ENCODE results near the gene CAPN3. TPM values are rescaled to one million over a fixed set of nuclear protein-coding genes. Genes with fewer than 3 reads are reported as not detected.

The CAPN3 gene
- total RNA-seq, 2 donors from 2014 or later: 8.7 to 10.6 TPM

DNA sequence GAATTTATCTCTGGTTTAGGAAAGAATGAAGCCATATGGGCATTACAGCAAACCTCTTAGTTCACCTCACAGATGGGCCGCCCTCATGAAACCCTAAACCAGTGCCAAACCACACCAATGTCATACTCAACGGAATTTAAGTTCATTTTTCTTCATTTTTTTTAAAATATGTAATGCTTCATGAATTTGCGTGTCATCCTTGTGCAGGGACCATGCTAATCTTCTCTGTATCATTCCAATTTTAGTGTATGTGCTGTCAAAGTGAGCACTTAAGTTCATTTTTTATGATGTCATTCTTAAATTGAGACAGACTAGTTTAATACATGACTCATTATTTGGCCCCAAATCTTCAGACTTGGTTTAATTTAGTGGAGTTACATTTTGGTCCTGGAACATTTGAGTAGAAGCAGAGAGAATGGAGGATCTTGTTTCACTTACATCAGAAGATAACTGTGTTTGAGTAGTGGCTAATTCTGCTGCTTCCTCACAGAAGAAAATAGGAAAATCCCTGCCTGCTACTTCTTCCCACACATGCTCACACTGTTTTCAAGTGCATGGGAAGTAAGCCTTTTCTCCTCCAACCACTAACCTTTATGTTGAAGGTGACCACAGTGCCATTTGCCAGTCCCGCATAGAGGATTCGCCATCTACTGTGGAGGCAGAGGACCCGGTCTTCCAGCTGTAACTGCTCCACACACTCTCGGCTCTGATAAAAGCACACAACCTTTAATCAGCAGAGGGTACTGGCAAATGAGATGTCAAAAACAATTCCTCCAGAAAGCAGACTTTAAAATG lies 68.3 kb downstream of the CAPN3 start:
- intact Hi-C loops (cut with DNase I): no loop called here
- peak in 1 of 2 donors; percentile 83 for ATAC-seq
- DNase-seq: no peak

DNA sequence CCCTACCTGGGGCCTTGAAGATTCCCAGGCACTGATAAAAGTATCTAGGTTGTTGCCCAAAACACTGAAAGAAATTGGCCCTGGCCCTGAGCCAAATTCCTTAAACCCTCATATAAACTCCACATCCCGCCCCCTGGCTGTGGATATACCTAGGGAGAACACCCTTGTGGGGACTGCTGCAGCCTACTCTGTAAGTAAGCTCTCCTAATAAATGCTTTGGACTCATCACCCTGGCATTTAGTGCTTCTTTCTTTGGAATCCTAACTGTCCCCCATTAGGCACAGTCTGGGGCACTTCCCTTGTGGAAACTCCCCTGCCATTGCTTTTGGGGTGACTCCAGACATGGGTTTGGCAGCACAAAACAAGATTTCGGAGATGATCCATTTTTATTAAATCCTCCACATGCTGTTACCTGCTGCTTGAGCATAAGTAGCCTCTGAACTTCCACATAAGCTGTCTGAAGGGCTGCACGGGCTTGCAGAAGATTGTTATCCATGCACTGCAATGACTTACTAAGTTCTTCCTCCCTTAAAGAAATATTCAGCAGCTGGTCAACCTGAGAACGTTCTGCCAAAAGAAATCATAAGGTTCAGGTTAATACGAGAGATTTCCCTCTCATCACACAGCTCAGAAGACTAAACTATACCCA lies 85.2 kb downstream of the CAPN3 start:
- intact Hi-C loops (cut with DNase I): no loop called here
- no peak for ATAC-seq

DNA sequence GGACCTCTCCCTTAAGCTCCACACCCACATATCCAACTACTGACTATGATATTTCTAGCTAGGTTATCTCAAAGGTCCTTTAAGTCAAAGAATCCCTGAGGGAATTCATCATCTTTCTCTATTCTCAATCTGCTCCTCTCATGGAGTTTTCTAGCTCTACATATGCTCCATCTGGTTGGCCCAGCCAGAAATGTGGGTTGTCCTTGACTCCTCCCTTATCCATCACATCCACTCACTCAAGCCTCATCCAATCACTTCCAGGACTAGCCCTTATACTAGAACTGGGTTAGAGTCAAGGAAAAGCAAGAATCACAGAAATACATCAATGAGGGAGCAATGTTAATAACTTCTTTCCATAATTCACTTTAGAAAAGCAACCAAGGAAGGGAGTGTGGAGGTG lies 86.2 kb downstream of the CAPN3 start:
- ATAC-seq: no peak
- intact Hi-C loops (cut with DNase I): no loop called here

More for the DNA sequence above, 85.2 kb downstream of the CAPN3 start:
- no peak for DNase-seq

DNA sequence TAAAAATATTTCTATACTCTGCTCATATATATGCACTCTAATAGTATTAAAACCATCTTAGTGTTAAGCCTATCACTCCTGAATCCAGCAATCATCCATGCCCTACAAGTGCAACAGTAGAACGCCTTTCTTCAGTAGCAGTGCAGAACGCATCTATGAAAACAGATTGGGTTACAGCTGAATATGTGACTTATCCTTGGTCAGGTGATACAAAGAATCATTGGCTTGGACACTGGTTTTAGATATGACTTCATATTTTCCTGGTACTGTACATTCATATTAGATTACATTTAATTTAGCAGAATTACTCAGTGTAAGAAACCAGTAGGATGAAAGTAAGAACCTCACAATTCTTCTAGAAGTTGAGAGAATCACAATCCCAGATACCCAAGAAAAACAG lies 88.3 kb downstream of the CAPN3 start:
- intact Hi-C loops (cut with DNase I): no loop called here
- ATAC-seq: no peak
- DNase-seq: no peak

More for the DNA sequence above, 86.2 kb downstream of the CAPN3 start:
- no peak for DNase-seq

GRCh38 chr15:42448281-42448680 lies 89.0 kb downstream of the CAPN3 start:
- ATAC-seq (no peak), DNase-seq (no peak)
- intact Hi-C loops (cut with DNase I): no loop called here

GRCh38 chr15:42449770-42450424 lies 90.6 kb downstream of the CAPN3 start:
- DNase-seq (no peak), ATAC-seq (peak in 1 of 2 donors; percentile 31)
- intact Hi-C loops (cut with DNase I): no loop called here

DNA sequence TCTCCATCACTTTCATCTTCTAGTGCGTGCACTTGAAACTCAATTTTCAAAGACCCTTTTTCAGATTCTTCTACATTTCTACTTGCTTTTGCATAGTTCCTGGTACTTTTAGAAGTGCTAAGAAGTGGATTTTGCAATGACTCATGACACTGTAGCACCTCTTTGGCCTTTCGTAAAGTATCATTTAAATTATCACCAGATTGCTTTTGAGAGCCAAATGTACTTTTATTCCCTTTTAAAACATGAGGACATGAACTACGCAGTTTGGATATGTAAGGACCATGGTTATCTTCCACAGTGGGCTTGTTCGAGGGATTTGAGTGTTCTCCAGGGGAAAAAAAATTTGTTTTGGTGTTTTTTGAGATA lies 91.1 kb downstream of the CAPN3 start:
- DNase-seq: no peak
- intact Hi-C loops (cut with DNase I): no loop called here

GRCh38 chr15:42453826-42454225 lies 94.5 kb downstream of the CAPN3 start:
- DNase-seq (no peak), ATAC-seq (no peak)

More for the DNA sequence above, 91.1 kb downstream of the CAPN3 start:
- ATAC-seq: no peak

GRCh38 chr15:42456531-42456930 lies 97.2 kb downstream of the CAPN3 start:
- intact Hi-C loops (cut with DNase I): no loop called here
- peak in 1 of 2 donors; percentile 23 for ATAC-seq
- no peak for DNase-seq

More at GRCh38 chr15:42453826-42454225, 94.5 kb downstream of the CAPN3 start:
- intact Hi-C loops (cut with DNase I): no loop called here

- DNase-seq (no peak), ATAC-seq (peak; percentile 48 to 64)
- intact Hi-C loops (cut with DNase I): no loop called here
Observed at GRCh38 chr15:42456971-42457370, 97.7 kb downstream of the CAPN3 start.

- peak; percentile 77 for DNase-seq
- intact Hi-C loops (cut with DNase I): no loop called here
Observed at GRCh38 chr15:42457445-42458442, 98.4 kb downstream of the CAPN3 start.

DNA sequence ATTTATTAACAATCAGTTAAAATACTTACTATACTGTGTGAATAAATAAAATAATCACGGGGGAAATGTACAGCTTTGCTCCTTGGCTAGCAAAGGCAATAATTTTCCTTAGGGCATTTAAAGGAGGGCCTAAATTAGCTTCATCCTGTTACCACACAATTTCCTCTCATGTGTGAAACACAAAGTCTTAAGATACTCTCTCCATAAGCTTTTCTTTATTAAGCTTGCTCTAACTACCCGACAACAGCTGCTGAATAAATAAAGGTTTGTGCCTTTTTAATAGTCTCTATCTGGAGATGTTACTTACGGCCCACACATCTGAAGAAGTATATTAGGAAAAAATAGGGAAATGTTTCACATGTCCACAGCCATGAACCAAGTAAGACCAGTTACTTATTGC lies 102.0 kb downstream of the CAPN3 start:
- no peak for ATAC-seq
- intact Hi-C loops (cut with DNase I): no loop called here
- no peak for DNase-seq

More at GRCh38 chr15:42457445-42458442, 98.4 kb downstream of the CAPN3 start:
- ATAC-seq: peak; percentile 93 to 95

Other genes with a start within 250 kb of the CAPN3 start
- gene PLA2G4F, start 202.9 kb upstream of the CAPN3 start, total RNA-seq: 1 to 10 TPM in 1 of 2 donors, not detected in 1; 1.5 TPM
- gene VPS39, start 151.2 kb upstream of the CAPN3 start, total RNA-seq: 10 to 100 TPM; 39.1 to 39.2 TPM
- gene GANC, start 86.3 kb upstream of the CAPN3 start, total RNA-seq: 10 to 100 TPM; 15.2 to 18.0 TPM
- gene TMEM87A, start 86.1 kb upstream of the CAPN3 start, total RNA-seq: 10 to 100 TPM; 19.9 to 28.3 TPM
- 100 to 1,000 TPM; 379 to 380 TPM for gene ZNF106, start 131.6 kb downstream of the CAPN3 start, total RNA-seq
- 10 to 100 TPM; 32.0 to 35.0 TPM for gene SNAP23, start 136.1 kb downstream of the CAPN3 start, total RNA-seq
- 10 to 100 TPM; 13.8 to 15.6 TPM for gene LRRC57, start 189.3 kb downstream of the CAPN3 start, total RNA-seq
- 10 to 100 TPM; 11.7 to 14.9 TPM for gene HAUS2, start 189.3 kb downstream of the CAPN3 start, total RNA-seq
- gene STARD9, start 216.1 kb downstream of the CAPN3 start, total RNA-seq: 10 to 100 TPM in 1 of 2 donors, 1 to 10 TPM in 1; 7.1 to 10.9 TPM